OCI-LY1 (cell line): ENCODE results near the gene MRPL24.

ENCODE experiments used
- CTCF ChIP-seq: fragments of 200-600 bp; sonication (generic), shearing (Covaris generic); IDR thresholded peaks from 2 replicates; pipeline ENCODE4 v1.5.1; 2017; ENCODE audit warnings: mild to moderate bottlenecking, antibody characterized with exemption, low read length, moderate library complexity, mixed read lengths
- EZH2 ChIP-seq: fragments of 200-600 bp; sonication (generic), shearing (Covaris generic); IDR thresholded peaks from 2 replicates; pipeline ENCODE4 v1.8.0; 2017; ENCODE audit warnings: borderline replicate concordance, mixed run types, mild to moderate bottlenecking, antibody characterized with exemption, low read length, moderate library complexity, mixed read lengths

DNA sequence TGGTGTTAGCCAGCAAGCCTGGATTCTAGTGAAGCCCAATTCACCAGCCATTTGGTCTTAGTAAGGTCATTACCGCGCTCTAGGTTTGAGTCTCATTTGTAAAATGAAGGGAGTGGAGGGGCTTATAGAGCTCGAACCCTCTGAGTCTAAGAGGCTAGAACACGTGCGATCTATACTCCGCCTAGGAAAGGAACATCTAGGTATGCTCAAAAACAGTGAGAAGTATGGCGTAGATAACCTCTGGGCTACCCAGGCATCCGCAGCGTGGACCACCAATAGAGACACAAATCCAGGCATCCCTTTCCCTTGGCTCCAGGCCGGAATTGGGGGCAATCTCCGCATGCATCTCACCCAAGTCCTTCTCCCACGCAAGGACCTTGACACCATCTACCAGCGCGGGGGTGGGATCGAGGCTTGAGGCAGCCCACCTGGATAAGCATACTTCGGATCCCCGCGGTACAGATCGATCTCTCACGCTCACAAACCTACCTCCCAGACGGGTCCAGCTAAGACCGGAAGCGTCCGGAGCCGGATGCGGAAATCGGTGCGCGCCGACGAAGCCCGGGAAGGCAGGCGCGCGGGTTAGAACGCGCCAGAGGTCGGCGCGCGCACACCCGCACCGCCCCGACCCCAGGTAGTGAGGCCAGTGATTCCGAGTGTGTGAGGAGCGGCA, 12.8 kb downstream of the MRPL24 start, which contains the start of gene METTL25B:
- TF ChIP-seq CTCF, result no peak
- no peak for TF ChIP-seq EZH2
